Liver (tissue), 9 donors: ENCODE data around the gene PDGFA. TPM values are rescaled to one million over a fixed set of nuclear protein-coding genes. Genes with fewer than 3 reads are reported as not detected.

ENCODE experiments used
- DNase-seq: peaks from one replicate; pipeline ENCODE4 v3.0.0-alpha.2; 2017; ENCODE audit warnings: low spot score
- H3K27ac ChIP-seq, 2 donors: one replicate each; pipeline ENCODE4 v1.7.0; 2013; ENCODE audit warnings: inconsistent platforms in 2 of 2, low read length in 2 of 2, control low read depth in 1 of 2, low read depth in 1 of 2, mild to moderate bottlenecking in 1 of 2
- H3K27me3 ChIP-seq, 4 donors: one replicate each; pipeline versions ENCODE4 v1.6.1 to v1.7.0; 2013; ENCODE audit warnings: low read length in 3 of 4, inconsistent platforms in 1 of 4, mild to moderate bottlenecking in 1 of 4, moderate library complexity in 1 of 4; ENCODE audit not compliant: control insufficient read depth in 4 of 4, insufficient read depth in 4 of 4
- H3K36me3 ChIP-seq, 4 donors: one replicate each; pipeline versions ENCODE4 v1.6.1 to v1.7.0; 2013; ENCODE audit warnings: low read length in 3 of 4, mild to moderate bottlenecking in 3 of 4, low read depth in 1 of 4, moderate library complexity in 1 of 4; ENCODE audit not compliant: control insufficient read depth in 4 of 4, insufficient read depth in 3 of 4
- H3K4me1 ChIP-seq, 4 donors: one replicate each; pipeline versions ENCODE4 v1.6.1 to v1.7.0; 2013; ENCODE audit warnings: low read length in 3 of 4, mild to moderate bottlenecking in 3 of 4, moderate library complexity in 1 of 4; ENCODE audit not compliant: control insufficient read depth in 4 of 4, insufficient read depth in 4 of 4
- H3K4me3 ChIP-seq, 3 donors: one replicate each; pipeline versions ENCODE4 v1.6.1 to v1.7.0; 2013; ENCODE audit warnings: low read length in 3 of 3, control low read depth in 1 of 3, low read depth in 1 of 3, mild to moderate bottlenecking in 1 of 3
- H3K9ac ChIP-seq, 2 donors: one replicate each; pipeline ENCODE4 v1.7.0; 2013; ENCODE audit warnings: low read length in 2 of 2, mild to moderate bottlenecking in 2 of 2, moderate library complexity in 2 of 2, control low read depth in 1 of 2, low read depth in 1 of 2
- H3K9me3 ChIP-seq, 4 donors: one replicate each; pipeline versions ENCODE4 v1.6.1 to v1.7.0; 2013; ENCODE audit warnings: low read length in 3 of 4; ENCODE audit not compliant: control insufficient read depth in 4 of 4
- EGR1 ChIP-seq, 2 donors: IDR thresholded peaks; 2 replicates each; pipeline ENCODE4 v1.6.1; 2016 to 2018; ENCODE audit warnings: antibody characterized with exemption in 2 of 2, low read depth in 2 of 2
- FOXA1 ChIP-seq: IDR thresholded peaks from 2 replicates; pipeline ENCODE4 v1.6.1; 2016; ENCODE audit warnings: antibody characterized with exemption
- FOXA2 ChIP-seq: IDR thresholded peaks from 2 replicates; pipeline ENCODE4 v1.6.1; 2016; ENCODE audit warnings: antibody characterized with exemption
- GABPA ChIP-seq, 2 donors: IDR thresholded peaks in 1 of 2; conservative IDR thresholded peaks in 1 of 2; 2 replicates each; pipeline ENCODE4 v1.6.1; 2016; ENCODE audit warnings: antibody characterized with exemption in 2 of 2, mild to moderate bottlenecking in 1 of 2, moderate library complexity in 1 of 2
- HNF4A ChIP-seq, 2 donors: conservative IDR thresholded peaks; 2 replicates each; pipeline ENCODE4 v1.6.1; 2016; ENCODE audit warnings: antibody characterized with exemption in 2 of 2, mild to moderate bottlenecking in 2 of 2
- HNF4G ChIP-seq: IDR thresholded peaks from 2 replicates; pipeline ENCODE4 v1.6.1; 2016; ENCODE audit warnings: antibody characterized with exemption
- JUND ChIP-seq, 2 donors: IDR thresholded peaks; 2 replicates each; pipeline ENCODE4 v1.6.1; 2016; ENCODE audit warnings: antibody characterized with exemption in 2 of 2
- NR2F2 ChIP-seq: IDR thresholded peaks from 2 replicates; pipeline ENCODE4 v1.6.1; 2016; ENCODE audit warnings: antibody characterized with exemption
- RAD21 ChIP-seq, 2 donors: IDR thresholded peaks; 2 replicates each; pipeline ENCODE4 v1.6.1; 2016; ENCODE audit warnings: antibody characterized with exemption in 2 of 2, mild to moderate bottlenecking in 2 of 2
- RXRA ChIP-seq, 2 donors: IDR thresholded peaks; 2 replicates each; pipeline ENCODE4 v1.6.1; 2017 to 2018; ENCODE audit warnings: antibody characterized with exemption in 2 of 2, mild to moderate bottlenecking in 1 of 2
- SP1 ChIP-seq: IDR thresholded peaks from 2 replicates; pipeline ENCODE4 v1.6.1; 2018; ENCODE audit warnings: antibody characterized with exemption, mild to moderate bottlenecking
- TAF1 ChIP-seq: conservative IDR thresholded peaks from 2 replicates; pipeline ENCODE4 v1.6.1; 2016; ENCODE audit warnings: antibody characterized with exemption, mild to moderate bottlenecking
- YY1 ChIP-seq: IDR thresholded peaks from 2 replicates; pipeline ENCODE4 v1.6.1; 2016; ENCODE audit warnings: antibody characterized with exemption, mild to moderate bottlenecking
- WGBS: extraction: QIAGEN DNeasy Blood & Tissue Kit; methylation state at CpG from one replicate; pipeline ENCODE4 v1.1.7; 2013; 5-methylcytosine and 5-hydroxymethylcytosine counted together
- polyA plus RNA-seq, 2 donors: library from polyadenylated mRNA; stranded (reverse) in 1 of 2; unstranded in 1 of 2; fragments of 200-250 nt in 1 of 2; fragments of >200 nt in 1 of 2; fragmentation: Nextera tagmentation in 1 of 2; extraction: Ambion mirVana in 1 of 2; gene quantifications; one replicate each; pipeline versions ENCODE4 v1.2.1 to v1.2.3, GENCODE V29; 2013 to 2015
- total RNA-seq, 2 donors: library from RNA; depleted of rRNA; stranded (reverse); fragments of >200 nt; gene quantifications; one replicate each; pipeline ENCODE4 v1.2.3, GENCODE V29; 2014
- TF ChIP-seq, protein P1 (sequence below): IDR thresholded peaks from 2 replicates; pipeline ENCODE4 v1.6.1; 2016; ENCODE audit warnings: antibody characterized with exemption
- TF ChIP-seq, protein P2 (sequence below): IDR thresholded peaks from 2 replicates; pipeline ENCODE4 v1.6.1; 2016; ENCODE audit warnings: antibody characterized with exemption
- TF ChIP-seq, protein P3 (sequence below): IDR thresholded peaks from 2 replicates; pipeline ENCODE4 v1.6.1; 2016; ENCODE audit warnings: antibody characterized with exemption, mild to moderate bottlenecking
- TF ChIP-seq, protein P4 (sequence below): IDR thresholded peaks from 2 replicates; pipeline ENCODE4 v1.6.1; 2016; ENCODE audit warnings: antibody characterized with exemption
- TF ChIP-seq, protein P5 (sequence below): fragments of 150-350 bp; IDR thresholded peaks from 2 replicates; pipeline ENCODE4 v1.5.1; 2017; ENCODE audit warnings: improper control_type of control experiment, low read depth, low read length; ENCODE audit not compliant: missing input control
- donor health status: healthy.
- donor health status: healthy.
- donor health status: healthy.
- donor health status: healthy.
- donor health status: healthy.

PDGFA gene
- total and polyA plus RNA-seq, 4 donors, result 1.4 to 5.1 (median 2.0) TPM

DNA sequence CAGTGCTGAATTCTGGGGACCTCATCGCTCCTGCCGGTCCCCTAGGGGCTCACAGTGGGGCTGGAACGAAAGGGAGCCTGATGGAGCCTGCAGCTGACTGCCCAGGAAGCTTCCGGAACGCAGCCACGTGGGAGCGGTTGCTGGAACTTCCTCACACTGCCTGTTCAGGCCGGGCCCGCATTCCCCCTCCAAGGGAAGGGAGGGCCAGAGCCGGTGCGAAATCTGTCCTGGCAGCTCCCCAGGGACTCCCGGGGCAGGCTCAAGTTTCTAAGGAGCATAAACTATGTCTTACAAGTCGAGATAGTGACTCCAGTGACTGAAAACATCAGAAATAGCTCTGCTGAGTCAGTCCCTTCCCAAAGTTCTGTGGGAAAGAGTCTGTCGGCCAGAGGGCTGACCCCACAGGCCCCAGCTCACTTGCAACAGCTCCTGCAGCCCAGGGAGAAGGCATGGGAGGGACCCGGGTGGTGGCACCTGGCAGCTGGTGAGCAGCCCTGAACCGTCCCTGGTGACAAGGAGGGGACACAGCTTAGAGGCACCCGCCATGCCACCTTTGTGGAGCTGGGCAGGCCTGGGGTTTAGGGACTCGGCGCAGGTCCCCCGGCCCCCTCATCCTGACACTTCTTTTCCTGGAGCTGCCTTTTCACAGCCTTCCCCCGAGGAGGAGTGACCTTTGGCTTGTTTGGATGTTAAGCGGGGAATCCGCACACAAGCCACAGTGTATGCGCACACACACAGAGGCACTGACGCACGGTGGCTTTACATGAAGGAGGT is 47.6 kb downstream of the PDGFA start:
- no peak overlapping the region for H3K4me3 ChIP-seq
- H3K27me3 ChIP-seq, result no peaks in the 10 kb centered on the region
- peak overlapping the region; percentile 29 to 51 for H3K27ac ChIP-seq
- no peak overlapping the region for H3K9ac ChIP-seq
- H3K9me3 ChIP-seq, result peaks cover 0 to 6% (median 3%) of the 10 kb centered on the region in 4 donors
- no peaks in the 10 kb centered on the region for H3K4me1 ChIP-seq
- TF ChIP-seq RXRA (IDR thresholded peaks at IDR 0.05) (peak in 1 of 2 donors; percentile 28), NR2F2 (peak; percentile 71), EGR1 (IDR thresholded peaks at IDR 0.05; ENCODE audit: low read depth in 2 of 2) (no peak), FOXA1 (no peak), SP1 (peak; percentile 35), YY1 (no peak), JUND (IDR thresholded peaks at IDR 0.05) (no peak), TAF1 (no peak), HNF4A (conservative IDR thresholded peaks at IDR 0.05) (no peak), HNF4G (no peak), FOXA2 (no peak), RAD21 (IDR thresholded peaks at IDR 0.05) (peak in 1 of 2 donors; percentile 39), GABPA (IDR thresholded peaks at IDR 0.05 in 1 of 2, conservative IDR thresholded peaks at IDR 0.05 in 1 of 2) (no peak)
- TF ChIP-seq, protein P1, sequence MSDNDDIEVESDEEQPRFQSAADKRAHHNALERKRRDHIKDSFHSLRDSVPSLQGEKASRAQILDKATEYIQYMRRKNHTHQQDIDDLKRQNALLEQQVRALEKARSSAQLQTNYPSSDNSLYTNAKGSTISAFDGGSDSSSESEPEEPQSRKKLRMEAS, result no peak
- TF ChIP-seq, protein P2, sequence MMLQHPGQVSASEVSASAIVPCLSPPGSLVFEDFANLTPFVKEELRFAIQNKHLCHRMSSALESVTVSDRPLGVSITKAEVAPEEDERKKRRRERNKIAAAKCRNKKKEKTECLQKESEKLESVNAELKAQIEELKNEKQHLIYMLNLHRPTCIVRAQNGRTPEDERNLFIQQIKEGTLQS, result no peak
- TF ChIP-seq, protein P3, sequence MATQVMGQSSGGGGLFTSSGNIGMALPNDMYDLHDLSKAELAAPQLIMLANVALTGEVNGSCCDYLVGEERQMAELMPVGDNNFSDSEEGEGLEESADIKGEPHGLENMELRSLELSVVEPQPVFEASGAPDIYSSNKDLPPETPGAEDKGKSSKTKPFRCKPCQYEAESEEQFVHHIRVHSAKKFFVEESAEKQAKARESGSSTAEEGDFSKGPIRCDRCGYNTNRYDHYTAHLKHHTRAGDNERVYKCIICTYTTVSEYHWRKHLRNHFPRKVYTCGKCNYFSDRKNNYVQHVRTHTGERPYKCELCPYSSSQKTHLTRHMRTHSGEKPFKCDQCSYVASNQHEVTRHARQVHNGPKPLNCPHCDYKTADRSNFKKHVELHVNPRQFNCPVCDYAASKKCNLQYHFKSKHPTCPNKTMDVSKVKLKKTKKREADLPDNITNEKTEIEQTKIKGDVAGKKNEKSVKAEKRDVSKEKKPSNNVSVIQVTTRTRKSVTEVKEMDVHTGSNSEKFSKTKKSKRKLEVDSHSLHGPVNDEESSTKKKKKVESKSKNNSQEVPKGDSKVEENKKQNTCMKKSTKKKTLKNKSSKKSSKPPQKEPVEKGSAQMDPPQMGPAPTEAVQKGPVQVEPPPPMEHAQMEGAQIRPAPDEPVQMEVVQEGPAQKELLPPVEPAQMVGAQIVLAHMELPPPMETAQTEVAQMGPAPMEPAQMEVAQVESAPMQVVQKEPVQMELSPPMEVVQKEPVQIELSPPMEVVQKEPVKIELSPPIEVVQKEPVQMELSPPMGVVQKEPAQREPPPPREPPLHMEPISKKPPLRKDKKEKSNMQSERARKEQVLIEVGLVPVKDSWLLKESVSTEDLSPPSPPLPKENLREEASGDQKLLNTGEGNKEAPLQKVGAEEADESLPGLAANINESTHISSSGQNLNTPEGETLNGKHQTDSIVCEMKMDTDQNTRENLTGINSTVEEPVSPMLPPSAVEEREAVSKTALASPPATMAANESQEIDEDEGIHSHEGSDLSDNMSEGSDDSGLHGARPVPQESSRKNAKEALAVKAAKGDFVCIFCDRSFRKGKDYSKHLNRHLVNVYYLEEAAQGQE, result no peak
- TF ChIP-seq, protein P4, sequence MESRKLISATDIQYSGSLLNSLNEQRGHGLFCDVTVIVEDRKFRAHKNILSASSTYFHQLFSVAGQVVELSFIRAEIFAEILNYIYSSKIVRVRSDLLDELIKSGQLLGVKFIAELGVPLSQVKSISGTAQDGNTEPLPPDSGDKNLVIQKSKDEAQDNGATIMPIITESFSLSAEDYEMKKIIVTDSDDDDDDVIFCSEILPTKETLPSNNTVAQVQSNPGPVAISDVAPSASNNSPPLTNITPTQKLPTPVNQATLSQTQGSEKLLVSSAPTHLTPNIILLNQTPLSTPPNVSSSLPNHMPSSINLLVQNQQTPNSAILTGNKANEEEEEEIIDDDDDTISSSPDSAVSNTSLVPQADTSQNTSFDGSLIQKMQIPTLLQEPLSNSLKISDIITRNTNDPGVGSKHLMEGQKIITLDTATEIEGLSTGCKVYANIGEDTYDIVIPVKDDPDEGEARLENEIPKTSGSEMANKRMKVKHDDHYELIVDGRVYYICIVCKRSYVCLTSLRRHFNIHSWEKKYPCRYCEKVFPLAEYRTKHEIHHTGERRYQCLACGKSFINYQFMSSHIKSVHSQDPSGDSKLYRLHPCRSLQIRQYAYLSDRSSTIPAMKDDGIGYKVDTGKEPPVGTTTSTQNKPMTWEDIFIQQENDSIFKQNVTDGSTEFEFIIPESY, result no peak
- TF ChIP-seq, protein P5, sequence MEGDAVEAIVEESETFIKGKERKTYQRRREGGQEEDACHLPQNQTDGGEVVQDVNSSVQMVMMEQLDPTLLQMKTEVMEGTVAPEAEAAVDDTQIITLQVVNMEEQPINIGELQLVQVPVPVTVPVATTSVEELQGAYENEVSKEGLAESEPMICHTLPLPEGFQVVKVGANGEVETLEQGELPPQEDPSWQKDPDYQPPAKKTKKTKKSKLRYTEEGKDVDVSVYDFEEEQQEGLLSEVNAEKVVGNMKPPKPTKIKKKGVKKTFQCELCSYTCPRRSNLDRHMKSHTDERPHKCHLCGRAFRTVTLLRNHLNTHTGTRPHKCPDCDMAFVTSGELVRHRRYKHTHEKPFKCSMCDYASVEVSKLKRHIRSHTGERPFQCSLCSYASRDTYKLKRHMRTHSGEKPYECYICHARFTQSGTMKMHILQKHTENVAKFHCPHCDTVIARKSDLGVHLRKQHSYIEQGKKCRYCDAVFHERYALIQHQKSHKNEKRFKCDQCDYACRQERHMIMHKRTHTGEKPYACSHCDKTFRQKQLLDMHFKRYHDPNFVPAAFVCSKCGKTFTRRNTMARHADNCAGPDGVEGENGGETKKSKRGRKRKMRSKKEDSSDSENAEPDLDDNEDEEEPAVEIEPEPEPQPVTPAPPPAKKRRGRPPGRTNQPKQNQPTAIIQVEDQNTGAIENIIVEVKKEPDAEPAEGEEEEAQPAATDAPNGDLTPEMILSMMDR, result no peak
- H3K36me3 ChIP-seq, result no peaks in the 10 kb centered on the region
- 58% methylated on average over 26 of the region's 26 CpGs for WGBS
- no peak for DNase-seq
